Hindlimb muscle (tissue), 1 donor: ENCODE results near the gene ATP6V1G1. TPM values are rescaled to one million over a fixed set of nuclear protein-coding genes. Genes with fewer than 3 reads are reported as not detected.
A peak's percentile ranks its signal among the peaks of the same experiment; 100 is the strongest.
"Not testable (repeated sequence)": the region's sequence is repeated elsewhere in the genome, so short reads cannot be mapped to it uniquely, and the experiment has no call there.

Experiments
- DNase-seq: peaks from one replicate; pipeline ENCODE4 v3.0.0-alpha.2; 2013
- polyA plus RNA-seq: library from polyadenylated mRNA; unstranded; fragments of 120-200 nt; gene quantifications from one replicate; pipeline ENCODE4 v1.2.1, GENCODE V29; 2013; ENCODE audit not compliant: insufficient read length

ATP6V1G1 gene
- polyA plus RNA-seq, 1 donor = 87.0 TPM

GRCh38 chr9:114580609-114581193 lies 6.9 kb upstream of the ATP6V1G1 start:
- no peak for DNase-seq

- no peak for DNase-seq
Observed at GRCh38 chr9:114583371-114584155, 4.0 kb upstream of the ATP6V1G1 start.

- peak; percentile 32 for DNase-seq
Observed at GRCh38 chr9:114588210-114588609, 641 bp downstream of the ATP6V1G1 start.

GRCh38 chr9:114588651-114589526 lies 1.3 kb downstream of the ATP6V1G1 start:
- no peak for DNase-seq

- DNase-seq = no peak
Observed at GRCh38 chr9:114590328-114590727, 2.8 kb downstream of the ATP6V1G1 start.

GRCh38 chr9:114591291-114591787 lies 3.8 kb downstream of the ATP6V1G1 start:
- DNase-seq = no peak

GRCh38 chr9:114591849-114592248 lies 4.3 kb downstream of the ATP6V1G1 start:
- no peak for DNase-seq

- DNase-seq = no peak
Observed at GRCh38 chr9:114592356-114592755, 4.8 kb downstream of the ATP6V1G1 start.

GRCh38 chr9:114594136-114594535 lies 6.6 kb downstream of the ATP6V1G1 start:
- DNase-seq = no peak

GRCh38 chr9:114600502-114601248 lies 13.1 kb downstream of the ATP6V1G1 start:
- not testable (repeated sequence) for DNase-seq

- not testable (repeated sequence) for DNase-seq
Observed at GRCh38 chr9:114601787-114602186, 14.2 kb downstream of the ATP6V1G1 start.

GRCh38 chr9:114602620-114603019 lies 15.1 kb downstream of the ATP6V1G1 start:
- no peak for DNase-seq

- no peak for DNase-seq
Observed at GRCh38 chr9:114603248-114603647, 15.7 kb downstream of the ATP6V1G1 start.

- no peak for DNase-seq
Observed at GRCh38 chr9:114604989-114605388, 17.4 kb downstream of the ATP6V1G1 start.

GRCh38 chr9:114606068-114606467 lies 18.5 kb downstream of the ATP6V1G1 start:
- DNase-seq = no peak

- DNase-seq = no peak
Observed at GRCh38 chr9:114606597-114607207, 19.1 kb downstream of the ATP6V1G1 start.

GRCh38 chr9:114607671-114608524 lies 20.3 kb downstream of the ATP6V1G1 start:
- no peak for DNase-seq

- no peak for DNase-seq
Observed at GRCh38 chr9:114608525-114608796, 20.9 kb downstream of the ATP6V1G1 start.

- DNase-seq = peak; percentile 55
Observed at GRCh38 chr9:114611516-114612271, 24.1 kb downstream of the ATP6V1G1 start.

- no peak for DNase-seq
Observed at GRCh38 chr9:114612272-114612923, 24.8 kb downstream of the ATP6V1G1 start.
